HG02623 (cell line): Measurements from ENCODE around the gene GRIK2.

ENCODE experiments used
- ATAC-seq: cut with Tn5 transposase; IDR thresholded peaks from one replicate; pipeline ENCODE4 v1.9.1; 2021; ENCODE audit warnings: moderate library complexity; ENCODE audit not compliant: unreplicated experiment

The GRIK2 gene

DNA sequence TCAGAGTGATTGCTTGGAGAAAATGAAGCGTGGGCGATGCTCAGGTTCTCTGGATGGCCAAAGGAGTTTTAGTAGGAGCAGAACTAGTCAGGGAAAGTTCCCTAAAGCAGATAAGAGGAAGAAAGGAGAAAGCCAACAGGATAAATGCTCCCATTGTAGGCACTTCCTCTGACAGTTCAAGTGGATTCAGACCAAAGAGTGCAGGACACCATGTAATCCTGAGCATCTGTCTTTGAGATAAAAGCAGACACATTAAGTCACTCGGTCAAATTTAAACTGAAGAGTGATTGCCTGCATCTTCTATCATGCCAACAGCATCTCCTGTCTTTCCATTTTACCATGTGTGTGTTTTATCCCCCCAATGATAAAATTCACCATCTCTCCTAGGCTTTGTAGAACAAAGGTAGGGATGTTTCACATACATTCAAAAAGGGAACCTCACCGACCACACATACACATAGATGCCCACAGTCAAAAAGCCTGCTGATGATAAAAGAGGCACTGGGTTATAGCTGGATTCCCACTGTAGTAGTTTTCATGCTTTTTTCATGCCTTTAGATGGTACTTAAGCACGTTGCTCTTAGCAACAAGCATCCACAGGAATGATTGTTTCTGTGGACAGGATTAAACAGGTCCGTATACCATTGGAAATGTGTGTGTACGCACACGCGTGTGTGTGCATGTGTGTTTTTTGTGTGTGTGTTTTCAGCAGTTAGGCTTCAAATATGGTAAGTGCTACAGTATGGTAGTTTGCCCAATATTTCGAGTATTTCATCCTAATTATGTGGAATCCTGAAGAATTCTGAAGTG is 7.0 kb downstream of the GRIK2 start:
- ATAC-seq: no peak

GRCh38 chr6:101401171-101401570 is 7.7 kb downstream of the GRIK2 start:
- no peak for ATAC-seq

GRCh38 chr6:101401792-101402621 is 8.5 kb downstream of the GRIK2 start:
- ATAC-seq: no peak

GRCh38 chr6:101402622-101403031 is 9.1 kb downstream of the GRIK2 start:
- no peak for ATAC-seq

- ATAC-seq: no peak
These were observed 9.9 kb downstream of the GRIK2 start for GRCh38 chr6:101403216-101403945.

- ATAC-seq: no peak
These were observed 11.3 kb downstream of the GRIK2 start for GRCh38 chr6:101404775-101405174.

DNA sequence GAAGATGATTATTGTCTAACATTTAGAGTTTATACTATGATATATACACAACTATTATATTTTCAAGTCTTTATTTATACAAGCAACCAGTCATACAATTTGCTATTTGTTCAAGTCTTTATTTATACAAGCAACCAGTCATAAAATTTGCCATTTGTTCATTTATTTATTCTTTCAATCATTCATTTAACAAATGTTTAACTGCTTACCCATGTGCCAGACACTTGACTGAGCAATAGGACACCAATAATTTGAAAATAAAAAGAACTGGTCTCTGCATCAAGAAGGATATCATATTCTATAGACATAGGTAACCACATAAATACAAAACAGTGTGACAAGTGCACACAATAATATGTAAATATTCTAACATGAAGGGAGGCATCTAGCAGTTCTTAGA is 20.3 kb downstream of the GRIK2 start:
- ATAC-seq: no peak

DNA sequence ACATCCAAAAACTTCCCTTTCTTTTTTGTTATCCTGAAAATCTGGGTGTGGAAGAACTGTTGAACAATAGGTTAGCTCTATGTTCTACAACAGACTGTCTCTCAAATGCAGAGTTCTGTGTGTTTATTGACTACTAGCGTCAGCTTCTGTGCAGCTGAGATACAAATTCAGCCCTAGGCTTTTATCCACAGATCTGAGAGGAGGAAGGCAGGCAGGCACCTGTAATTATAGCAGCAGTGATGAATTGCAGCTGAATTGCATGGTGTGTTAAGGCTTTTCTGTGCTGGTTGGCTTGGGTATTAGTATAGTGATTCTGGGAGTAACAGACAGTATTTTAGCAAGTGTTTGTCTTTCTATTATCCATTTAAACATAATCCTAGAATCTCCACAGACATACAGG is 24.4 kb downstream of the GRIK2 start:
- no peak for ATAC-seq

DNA sequence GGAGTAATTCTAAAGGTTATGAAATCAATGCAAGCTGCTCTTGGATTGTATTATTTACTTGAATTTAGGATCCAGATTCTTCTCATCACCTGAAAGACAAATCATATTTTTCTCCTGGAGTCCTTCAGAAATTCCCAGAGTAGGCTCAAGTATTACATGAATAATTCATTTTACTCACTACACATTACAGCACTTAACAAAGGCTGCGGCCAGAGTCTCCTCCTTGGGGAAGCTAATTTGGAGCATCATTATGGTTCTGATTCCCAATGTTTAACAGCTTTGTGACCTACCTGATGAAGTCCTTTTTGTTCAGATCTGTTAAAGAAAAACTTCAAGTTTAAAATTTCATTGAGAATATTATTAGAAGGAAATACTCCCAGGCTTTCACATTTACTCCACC is 28.7 kb downstream of the GRIK2 start:
- ATAC-seq: no peak

GRCh38 chr6:101422811-101423210 is 29.3 kb downstream of the GRIK2 start:
- ATAC-seq: no peak

- no peak for ATAC-seq
These were observed 35.8 kb downstream of the GRIK2 start for GRCh38 chr6:101429270-101429669.

DNA sequence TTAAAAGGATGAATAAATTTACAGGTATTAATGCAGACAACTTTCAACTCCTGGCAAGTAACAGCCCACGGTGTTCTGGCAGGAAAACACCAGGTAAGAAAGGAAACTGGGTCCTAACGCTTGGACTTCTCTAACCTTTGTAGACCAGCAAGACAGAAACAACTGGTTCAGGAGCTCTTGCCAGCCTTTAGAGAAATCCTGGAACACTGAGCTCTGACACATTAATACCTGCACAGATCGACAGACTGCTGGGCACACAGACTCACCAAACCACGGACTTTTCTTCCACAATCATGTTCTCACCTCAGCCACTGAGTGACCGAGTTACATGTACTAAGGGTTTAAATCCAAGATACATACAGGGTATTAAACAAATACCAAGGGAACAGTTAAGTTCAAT is 36.3 kb downstream of the GRIK2 start:
- ATAC-seq: no peak

DNA sequence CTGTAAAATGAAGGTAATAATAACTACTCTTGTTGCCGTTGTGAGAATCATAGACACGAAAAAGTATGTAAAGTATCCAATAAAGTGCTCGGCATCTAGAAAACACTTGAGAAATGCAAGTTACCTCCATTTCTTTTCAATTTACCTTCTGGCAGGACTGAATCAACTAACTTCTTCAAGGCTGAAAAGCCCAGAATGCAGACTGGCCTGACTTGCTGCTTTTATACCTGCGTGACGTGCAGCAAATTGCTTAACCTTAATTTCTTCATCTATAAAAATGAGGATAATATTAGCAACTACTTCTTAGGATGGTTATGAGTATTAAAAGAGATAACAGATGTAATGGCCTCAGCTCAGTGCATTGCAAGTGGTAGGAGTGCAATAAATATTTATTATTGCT is 39.6 kb downstream of the GRIK2 start:
- no peak for ATAC-seq

DNA sequence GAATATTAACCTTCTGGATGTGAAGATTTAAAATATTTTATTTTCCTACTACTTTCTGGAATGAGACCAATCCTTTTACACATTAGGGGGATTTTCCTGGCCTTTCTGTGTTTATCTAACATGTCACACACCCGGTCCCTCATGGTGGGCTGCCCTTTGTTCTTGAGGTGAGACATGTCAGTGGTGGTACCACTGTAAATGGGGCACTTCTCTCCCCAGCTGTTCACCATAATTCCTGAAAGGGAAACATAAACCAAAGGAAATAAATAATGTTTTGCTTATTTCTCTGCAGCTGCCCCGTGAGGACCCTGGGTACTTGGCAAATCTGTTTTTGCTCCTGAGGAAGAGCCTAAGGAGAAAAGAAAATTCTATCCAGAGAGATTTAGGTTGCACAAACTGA is 41.1 kb downstream of the GRIK2 start:
- no peak for ATAC-seq

DNA sequence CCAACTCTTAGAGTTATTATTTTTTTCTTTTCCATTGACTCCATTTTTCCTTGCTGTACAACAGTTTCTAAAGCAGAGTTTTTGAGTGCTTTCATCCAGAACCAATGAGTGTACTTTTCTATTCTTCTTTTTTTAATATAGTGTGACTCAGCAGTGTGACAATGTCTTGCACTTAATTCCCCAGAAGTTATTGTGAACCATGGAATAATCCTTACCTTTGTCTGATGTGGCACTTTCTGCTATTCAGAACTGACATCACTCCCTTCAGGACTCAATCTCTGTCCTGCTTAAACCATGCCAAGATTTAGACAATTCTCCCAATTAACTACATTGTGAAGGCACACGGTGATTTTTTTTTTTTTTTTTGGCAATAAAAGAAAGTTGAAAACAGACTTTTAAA is 41.5 kb downstream of the GRIK2 start:
- ATAC-seq: no peak

DNA sequence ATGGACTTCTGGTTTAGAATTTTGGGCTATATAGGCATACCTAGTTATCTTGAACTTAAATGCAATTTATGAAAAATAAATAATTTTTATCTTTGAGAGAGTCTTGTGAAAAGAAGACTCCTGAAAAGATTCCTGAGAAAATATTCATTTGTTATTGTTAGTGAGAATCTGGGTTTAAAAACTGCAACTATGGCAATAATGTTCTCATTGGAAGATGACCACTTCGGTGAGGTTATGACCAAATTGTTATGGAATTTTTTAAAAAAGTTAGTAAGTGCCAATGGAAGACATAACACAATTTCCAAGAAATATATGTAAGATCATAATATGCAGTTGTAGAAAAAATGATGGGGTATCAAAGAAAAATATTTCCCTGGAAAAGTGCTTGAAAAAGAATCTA is 46.3 kb downstream of the GRIK2 start:
- no peak for ATAC-seq

DNA sequence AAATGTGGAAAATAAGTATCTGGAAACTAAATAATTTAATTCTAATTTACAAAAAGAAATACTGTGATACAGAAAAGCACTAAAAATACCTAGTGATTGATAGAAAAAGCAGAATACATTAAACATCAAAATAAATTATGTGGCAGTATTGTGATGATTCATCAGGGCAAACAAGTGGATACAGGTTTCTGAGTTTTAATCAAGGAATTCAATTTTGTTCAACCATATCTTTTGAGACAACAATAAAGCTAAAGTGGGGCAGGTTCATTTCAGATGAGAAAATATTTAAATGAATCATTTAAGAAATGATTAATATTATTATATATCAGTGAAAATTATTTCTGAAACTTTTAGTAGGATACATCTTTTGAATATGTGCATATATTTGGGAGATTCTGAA is 49.8 kb downstream of the GRIK2 start:
- no peak for ATAC-seq

GRCh38 chr6:101444717-101445116 is 51.2 kb downstream of the GRIK2 start:
- no peak for ATAC-seq

DNA sequence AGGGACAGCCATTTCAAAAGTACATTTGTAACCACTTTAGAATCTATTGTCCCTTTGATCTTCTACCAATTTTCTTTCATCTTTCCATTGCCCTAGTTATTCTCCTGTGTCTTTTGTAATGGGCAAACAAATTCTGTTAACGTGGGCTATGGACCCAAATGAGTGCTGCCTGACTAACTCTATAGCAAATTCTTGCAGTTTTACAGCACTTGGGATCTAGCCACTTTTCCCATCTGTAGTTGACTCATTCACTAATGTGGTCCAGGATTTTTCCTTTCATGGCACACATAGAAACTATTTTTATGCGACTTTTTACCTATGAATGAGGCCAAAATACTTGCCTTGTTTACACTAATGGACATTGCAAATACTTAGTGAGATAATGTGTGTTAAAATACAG is 52.0 kb downstream of the GRIK2 start:
- no peak for ATAC-seq

- ATAC-seq: no peak
These were observed 57.4 kb downstream of the GRIK2 start for GRCh38 chr6:101450901-101451300.

DNA sequence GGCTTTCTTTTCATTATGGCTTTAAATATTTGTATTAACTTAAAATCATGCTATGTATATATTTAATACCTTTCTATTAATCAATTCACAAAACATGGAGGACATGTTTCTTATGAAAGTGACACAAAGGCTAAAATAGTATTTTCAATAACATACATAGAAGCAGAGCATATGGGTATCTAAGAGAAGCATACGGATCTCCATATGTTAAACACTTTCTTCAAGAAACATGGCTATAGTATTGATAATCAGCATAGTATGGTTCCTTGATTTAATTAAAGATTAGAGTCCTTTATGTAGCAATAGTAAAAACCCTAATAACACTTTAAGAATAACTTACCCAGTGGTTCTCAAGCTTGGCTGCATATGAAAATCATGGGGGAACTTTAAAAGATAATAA is 58.5 kb downstream of the GRIK2 start:
- no peak for ATAC-seq

- ATAC-seq: no peak
These were observed 59.7 kb downstream of the GRIK2 start for GRCh38 chr6:101453221-101453620.
